Epidermal melanocyte (primary cell): Measurements from ENCODE around the gene SRSF4.
"Not testable (repeated sequence)": the region's sequence is repeated elsewhere in the genome, so short reads cannot be mapped to it uniquely, and the experiment has no call there.

Experiments used
- DNase-seq: peaks from one replicate; pipeline ENCODE4 v3.0.0; 2011; ENCODE audit warnings: low spot score; ENCODE audit not compliant: insufficient read length

Gene SRSF4

DNA sequence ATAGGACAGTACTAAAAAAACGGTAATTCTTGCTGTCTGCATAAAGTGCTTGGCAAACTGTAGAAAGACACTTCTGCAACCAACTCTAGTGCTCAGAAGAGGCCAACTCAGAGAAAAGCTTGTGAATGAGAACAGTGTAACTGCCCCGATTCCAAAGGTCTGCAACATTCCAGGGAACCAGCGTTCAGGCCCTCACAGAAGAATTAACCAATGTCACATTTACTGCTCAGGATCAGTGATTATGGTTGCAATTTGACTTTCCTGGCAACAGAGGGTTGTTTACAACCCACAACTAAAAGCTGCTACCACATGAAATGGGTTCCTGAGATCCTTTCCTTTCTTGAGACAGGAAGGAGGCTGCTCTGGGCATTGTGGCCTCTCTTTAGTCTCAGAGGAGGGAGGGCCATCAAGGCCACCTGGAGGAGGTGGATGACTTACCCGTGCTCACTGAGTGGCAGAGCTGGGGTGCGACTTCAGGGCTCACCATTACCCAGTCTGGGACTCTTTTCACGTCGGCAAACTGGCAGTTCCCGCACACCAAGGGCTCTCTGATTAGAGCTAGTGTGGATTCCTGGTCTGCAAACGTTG lies 15.3 kb downstream of the SRSF4 start:
- no peak for DNase-seq

DNA sequence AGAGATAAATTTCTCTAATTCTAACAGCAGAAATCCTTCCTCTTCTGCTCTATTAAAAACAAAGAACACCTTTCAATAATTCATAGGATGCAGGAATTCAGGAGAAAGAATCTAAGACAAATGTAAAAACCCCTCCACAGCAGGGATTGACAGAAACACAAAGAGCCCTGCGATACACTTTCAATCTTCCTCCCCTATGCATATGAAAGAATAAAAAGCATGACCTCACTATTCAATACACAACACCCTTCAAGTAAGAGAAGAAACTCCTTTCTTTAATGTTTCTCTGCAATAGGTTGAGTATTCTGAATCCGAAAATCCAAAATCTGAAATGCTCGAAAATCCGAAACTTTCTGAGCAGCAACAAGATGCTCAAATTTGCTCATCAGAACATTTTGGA lies 17.1 kb downstream of the SRSF4 start:
- DNase-seq, result no peak

DNA sequence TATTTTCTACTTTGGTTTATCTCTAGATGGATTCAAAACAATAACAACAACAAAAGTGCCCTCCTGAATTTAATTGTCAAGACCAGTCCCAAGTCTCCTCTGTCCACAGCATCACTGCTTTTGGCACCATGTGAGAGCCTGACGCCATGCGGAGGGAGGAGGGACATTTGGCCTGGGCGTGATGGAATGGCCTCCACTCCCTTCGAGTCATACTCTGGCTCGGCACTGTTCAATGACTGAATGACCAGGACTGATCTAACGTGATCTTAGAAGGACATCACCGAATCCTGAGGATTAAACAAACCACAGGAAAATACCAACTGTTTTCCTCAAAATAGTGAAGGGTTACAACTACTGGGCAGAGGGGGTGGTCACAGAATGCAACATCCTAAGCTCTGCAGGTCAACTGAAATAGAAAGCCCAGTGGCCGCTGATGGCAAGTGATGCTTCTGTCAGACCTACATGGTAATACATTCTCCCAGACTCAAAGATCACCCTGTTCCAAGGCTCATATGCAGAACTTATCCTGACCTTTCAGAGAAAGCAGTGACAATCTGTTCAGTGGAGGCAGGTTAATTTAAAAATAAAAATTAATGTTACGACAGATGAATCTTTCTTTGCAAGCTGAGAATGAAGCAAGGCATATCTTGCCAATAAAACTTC lies 19.1 kb downstream of the SRSF4 start:
- no peak for DNase-seq

DNA sequence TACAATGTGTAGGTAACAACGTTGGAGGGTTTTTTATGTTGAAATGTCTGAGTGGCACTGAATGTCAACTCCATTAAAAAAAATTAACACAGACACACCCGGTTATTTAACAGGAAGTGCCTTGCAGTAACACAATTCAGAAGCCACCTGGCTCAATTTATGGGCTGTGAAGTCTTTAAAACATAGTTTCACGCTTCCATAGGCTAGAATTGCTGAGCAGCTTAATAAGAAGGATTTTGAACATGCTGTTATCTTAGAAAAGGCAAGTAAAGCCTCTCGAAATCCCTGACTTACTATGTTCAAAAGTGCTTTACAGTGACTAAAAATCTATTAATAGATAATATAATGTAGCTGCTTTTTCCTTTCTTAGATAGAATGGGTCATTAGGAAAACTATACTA lies 19.7 kb downstream of the SRSF4 start:
- DNase-seq, result no peak

DNA sequence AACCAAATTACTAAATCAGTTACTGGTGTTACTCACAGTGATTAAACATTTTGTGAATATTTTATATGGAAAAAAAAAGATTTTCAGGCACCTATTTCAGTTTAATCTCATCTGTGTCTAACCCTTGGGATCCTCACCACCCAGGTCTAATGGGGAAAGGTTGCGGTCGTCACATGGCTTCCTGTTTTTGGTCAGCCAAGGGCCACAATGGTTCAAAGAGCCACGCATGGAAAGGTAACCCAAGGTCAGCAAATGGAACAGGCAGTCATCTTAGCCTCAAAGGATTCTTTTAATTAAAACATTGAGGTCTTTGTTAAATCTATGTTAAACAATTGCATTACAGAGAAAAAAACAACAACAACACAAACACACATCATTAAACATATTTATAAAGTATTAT lies 21.9 kb downstream of the SRSF4 start:
- no peak for DNase-seq

DNA sequence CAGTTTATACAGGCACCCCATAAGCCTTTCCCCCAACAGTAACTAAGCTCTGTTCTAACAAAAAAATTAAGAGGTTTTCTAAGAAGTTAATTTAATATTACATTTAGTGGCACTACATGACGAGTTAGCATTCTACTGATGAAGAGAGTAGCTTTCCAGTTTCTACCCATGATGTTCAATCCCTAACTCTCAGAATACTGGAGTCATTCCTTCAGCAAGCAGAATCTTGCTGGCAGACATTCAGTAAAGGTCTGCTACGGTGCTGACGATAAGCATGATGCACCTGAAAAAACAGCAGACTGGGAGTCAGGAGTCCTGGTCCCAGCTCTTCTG lies 24.5 kb downstream of the SRSF4 start:
- DNase-seq, result no peak

DNA sequence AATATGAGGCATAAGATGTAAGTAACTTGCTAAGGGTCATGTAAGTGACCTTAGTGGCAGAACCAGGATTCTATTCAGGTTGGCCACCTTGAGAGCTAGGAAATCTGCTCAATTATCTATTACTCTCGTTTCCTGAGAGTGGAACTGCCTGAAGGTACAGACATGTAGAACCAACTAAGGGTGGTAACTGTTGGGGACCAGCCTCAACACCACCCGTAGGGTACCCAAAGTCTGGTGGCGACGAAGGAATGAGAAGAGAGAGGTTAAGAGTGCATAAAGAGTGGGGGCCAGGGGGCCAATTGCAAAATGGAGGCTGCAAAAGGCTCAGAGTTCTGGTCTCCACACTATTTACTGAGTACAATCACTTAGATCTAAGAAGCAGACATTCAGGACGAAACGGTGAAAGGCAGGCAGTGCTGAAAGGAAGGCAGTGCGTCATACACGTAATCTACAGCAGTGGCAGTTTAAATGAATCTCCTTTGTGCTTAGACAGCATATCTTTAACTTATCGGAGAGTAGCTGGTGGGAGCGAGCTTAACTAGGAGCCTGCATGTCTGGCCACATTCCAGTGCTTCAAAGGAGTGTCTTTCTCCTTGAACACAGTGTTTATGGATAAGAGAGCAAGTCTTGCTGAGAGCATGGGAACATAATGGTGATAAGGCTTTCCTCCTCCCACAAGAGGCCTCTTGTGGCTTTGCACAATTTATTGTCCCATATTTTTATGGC lies 25.0 kb downstream of the SRSF4 start:
- DNase-seq, result no peak

DNA sequence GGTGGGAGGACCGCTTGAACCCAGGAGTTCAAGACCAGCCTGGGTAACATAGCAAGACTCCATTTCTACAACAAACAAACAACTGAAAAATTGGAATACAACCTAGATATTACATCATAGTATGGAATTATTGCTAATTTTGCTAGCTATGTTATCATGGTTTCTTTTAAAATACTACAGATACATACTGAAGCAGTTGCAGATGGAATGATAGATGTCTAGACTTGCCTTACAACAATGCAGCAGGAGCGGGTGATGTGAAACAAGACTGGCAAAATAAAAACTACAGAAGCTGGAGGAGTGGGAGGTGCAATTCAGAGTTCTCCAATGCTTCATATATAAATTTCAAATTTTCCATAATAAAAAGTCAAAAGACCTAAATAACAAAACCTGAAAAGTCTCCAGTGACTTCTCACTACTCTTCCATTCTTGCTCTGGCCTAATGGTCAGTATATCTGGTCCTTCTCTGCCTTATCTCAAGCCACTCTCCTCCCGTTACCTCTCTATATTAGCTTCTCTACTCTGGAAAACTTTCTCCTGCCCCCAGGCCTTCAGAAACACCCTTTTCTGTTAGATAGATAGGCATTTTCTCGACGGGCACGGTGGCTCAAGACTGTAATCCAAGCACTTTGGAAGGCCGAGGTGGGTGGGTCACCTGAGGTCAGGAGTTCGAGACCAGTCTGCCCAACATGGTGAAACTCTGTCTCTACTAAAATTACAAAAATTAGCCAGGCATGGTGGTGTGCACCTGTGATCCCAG lies 29.5 kb downstream of the SRSF4 start:
- no peak for DNase-seq

DNA sequence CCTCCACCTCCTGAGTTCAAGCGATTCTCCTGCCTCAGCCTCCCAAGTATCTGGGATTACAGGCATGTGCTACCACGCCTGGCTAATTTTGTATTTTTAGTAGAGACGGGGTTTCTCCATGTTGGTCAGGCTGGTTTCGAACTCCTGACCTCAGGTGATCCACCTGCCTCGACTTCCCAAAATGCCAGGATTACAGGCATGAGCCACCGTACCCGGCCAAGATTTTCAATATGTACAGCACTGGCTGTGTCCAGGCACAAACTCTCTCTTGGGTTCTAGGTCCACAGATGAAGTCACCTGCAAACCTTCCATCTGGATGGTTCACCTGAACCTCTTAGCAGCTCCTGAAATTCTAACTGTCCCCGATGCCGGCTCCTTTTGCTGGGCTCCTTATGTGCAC lies 31.4 kb downstream of the SRSF4 start:
- DNase-seq, result not testable (repeated sequence)

DNA sequence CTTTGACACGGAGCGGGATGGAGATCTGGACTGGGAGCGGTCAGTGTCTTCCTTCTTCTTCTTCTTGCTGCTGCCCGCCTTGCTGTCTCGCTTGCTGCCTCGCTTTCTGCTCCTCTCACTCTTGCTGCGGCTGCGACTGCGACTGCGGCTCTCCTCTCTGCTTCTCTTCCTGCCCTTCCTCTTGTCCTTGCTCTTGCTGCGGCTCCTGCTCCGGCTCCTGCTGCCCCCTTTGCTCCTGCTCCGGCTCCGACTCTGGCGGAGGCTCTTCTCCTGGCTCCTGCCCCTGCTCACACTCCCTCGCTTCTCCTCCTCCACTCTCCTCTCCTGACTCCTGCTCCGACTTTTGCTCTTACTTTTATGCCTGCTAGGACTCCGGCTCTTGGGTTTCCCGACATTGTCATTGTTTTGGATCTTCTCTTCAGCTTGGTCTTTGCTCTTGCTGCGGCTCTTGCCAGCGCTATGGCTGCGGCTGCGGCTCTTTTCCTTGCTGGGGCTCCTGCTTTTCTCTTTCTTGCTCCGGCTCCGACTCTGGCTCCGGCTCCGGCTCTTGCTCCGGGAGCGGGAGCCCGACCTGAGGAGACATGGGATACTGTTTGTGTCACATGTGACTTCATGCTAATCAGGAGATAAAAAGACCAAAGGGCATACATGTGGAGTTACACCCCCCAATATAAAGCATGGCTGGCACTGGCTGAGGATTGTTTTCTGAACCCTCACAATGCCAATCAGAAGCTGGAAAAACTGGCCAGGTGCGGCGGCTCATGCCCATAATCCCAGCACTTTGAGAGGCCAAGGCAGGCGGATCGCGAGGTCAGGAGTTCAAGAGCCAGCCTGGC lies 32.8 kb downstream of the SRSF4 start:
- no peak for DNase-seq

DNA sequence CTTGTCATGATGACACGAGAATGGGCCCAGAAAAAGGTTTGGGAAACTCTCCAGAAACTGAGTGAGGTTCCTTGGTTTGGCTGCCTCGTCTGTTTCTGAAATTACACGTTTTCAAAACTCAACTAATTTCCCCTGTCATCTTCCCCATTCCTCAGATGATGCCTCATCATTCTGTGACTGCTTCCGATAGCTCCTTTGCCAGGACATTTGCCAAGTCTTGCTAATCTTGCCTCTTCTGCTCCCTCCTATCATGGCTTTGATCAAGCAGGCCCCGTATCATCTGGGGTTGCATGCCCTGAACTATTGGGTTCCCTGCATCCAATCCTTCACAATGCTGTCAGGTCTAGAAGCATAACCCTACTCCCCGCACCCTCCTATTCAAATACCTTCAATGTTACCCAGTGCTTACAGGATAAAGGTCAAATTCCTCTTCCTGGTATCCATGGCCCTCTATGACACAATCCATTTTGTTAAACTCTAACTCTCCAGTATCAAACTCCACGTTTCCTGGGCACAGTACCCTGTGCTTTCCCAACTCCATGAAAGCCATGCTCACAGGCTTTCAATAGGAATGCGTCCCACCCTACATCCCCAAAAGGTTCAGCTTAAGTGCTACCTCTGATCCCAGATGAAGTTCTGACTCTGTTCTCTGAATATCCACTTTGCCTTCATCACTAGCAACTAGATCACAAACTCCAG lies 35.8 kb downstream of the SRSF4 start:
- DNase-seq, result no peak

DNA sequence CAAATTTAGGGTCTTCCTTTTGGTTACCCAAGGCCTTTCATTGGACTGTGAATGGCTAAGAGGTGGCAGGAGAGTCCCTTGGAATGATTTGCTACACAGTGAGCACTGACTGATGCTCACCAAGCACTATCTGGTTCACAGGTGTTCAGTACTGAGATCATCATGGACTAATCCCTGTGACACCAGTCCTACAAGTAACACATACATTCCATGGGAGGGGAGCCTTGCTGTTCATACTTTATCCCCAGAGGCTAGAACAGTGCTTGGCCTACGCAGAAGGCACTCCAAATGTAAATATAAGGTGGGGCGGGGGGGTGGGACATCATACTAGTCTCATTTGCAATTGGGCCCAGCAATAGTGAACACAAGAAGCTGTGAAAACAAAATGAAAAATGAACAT lies 37.5 kb downstream of the SRSF4 start:
- no peak for DNase-seq

DNA sequence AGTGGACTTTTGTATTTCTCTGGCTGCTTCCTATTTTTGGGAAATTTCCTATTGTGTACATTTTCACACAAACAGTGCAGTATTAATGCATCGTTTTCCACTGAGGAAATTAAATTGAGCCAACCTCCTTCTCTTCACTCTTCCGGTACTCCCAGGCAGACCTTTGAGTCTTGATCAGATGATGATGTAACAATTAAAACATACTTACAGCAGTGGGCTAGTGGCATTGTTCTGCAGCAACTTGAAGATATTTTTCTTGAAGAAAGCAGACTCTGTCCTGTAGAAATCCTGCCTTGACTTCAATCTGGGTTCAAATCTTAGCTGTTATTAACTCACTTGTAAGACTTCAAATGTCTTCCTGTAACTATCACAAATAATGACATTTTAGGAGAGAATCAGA lies 39.0 kb downstream of the SRSF4 start:
- no peak for DNase-seq

DNA sequence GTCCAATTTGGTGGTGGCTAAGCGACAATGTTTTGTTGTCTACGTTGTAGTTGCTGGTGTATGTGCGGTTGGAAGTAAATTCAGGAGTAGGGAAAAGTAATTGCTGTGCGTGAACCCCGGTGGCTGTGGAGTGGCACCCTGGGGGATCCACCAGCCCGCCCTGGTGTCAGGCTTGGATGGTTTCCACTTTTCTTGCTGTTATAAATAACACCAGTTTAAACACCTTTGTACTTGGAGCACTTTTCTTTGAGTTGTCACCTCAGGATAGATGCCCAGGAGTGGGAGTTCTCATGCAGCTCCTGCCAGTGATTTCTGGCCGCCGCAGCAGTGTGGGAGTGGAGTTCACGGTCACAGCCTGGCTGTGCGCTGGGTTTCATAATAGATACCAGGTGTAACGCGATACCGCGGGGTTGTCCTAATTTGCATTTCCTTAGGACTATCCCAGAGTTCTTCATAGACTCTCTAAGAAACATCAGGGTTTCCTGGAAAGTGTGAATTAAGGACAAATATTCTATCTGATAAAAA lies 45.2 kb downstream of the SRSF4 start:
- no peak for DNase-seq

DNA sequence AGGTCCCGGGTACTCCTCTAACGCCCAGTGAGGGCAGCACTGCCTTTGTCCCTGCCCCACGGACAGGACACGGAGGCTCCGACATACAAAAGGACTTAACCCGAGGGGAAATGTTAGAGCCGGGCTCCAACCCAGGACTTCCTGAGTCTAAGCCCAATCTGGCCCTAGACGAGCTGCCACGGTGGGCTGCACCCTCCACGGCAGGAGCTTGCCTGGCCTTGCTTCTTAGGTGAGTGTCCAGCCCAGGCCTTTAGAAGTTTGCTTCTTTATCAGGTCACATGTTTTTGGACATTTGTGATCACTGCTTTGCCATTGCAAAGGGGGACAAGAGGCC lies 47.0 kb downstream of the SRSF4 start:
- no peak for DNase-seq

DNA sequence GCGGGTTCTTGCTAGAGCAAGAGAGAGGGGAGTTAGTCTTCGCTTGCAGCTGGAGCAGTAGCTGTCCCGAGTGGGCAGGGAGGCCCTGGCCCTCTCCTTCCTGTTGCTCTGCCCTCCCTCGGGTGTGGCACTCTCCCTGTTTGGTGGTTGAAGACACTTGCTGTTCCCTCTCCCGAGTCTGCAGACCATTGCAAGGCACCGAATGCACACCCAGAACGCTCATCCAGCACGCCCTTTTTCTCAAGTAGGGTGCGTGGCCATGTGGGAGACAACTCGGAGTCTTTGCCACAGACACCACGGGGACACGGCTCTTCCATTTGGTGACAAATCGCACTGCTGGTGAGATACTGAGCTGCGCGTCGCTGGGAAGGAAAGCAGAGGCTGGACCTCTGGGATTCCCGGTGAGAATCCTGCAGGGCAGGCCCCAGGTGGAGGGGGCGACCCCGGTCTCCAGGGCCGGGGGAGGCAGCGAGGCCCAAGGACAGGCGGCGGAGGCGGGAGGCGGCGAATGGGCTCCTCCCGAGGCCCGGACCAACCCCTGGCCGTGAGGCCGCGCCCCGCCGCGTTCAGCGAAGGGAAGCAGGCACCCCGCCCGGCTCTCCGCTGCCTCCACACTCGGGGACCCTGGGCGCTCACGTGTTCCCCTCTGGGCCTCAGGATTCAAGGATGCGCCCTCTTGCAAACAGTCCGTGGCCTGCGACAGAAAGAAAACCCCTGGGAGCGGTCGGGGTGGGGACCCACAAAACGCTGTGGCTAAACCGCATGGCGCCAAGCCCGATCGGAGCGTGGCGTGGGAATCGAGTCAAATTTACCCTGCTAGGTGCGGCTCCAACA lies 47.6 kb downstream of the SRSF4 start:
- DNase-seq, result no peak

DNA sequence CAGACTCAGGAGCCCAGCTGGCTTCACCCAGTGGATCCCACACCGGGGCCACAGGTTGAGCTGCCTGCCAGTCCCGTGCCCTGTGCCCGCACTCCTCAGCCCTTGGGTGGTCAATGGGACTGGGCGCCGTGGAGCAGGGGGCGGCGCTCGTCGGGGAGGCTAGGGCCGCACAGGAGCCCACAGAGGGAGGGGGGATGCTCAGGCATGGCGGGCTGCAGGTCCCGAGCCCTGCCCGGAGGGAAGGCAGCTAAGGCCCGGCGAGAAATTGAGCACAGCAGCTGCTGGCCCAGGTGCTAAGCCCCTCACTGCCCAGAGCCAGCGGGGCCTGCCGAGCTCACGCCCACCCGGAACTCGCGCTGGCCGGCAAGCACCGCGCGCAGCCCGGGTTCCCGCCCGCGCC lies 50.6 kb downstream of the SRSF4 start:
- DNase-seq, result not testable (repeated sequence)

DNA sequence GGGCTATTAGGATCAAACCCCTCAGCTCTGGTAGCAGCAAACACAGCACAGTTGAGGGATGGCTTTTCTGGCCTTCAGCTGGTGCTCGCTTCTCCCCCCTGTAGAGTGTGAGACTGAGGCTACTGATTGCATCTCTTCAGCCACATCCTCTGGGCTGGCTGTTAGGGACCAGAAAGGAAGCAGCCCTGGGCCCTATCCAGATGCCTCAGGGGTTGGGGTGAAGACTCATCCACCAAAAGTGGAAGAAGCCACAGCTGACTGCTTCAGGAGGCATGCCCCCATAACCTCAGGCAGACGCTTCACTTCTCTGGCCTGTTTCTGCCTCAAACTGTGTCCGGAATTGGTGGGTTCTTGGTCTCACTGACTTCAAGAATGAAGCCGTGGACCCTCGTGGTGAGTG lies 51.8 kb downstream of the SRSF4 start:
- DNase-seq, result no peak

DNA sequence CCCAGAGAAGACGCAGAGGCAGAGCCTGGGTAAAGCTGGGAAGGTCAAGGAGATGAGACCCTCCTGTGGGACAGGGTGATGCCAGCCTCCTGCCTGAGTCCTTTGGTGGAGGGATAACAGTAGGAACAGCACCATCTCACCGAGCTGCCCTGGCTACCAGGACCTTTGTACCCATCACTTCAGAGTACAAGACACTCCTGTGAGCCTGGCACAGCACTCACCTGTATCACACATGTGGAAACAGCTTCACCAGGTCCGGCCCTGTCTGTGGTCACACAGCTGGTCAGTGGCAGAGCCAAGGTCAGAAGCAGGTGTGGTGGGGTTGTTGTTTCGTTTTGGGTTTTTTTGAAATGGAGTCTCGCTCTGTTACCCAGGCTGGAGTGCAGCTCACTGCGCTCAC lies 53.0 kb downstream of the SRSF4 start:
- no peak for DNase-seq

DNA sequence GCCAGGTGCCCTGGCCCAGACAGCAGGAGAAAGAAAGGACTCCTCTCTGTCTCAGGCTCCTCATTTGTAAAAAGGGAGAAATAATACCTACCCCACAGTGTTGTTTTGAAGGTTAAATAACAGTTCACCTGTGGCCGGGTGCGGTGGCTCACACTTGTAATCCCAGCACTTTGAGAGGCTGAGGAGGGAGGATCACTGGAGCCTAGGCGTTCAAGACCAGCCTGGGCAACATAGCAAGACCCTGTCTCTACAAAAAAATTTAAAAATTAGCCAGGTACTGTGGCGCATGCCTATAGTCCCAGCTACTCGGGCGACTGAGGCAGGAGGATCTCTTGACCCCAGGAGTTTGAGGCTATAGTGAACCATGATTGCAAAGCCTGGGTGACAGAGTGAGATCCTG lies 55.5 kb downstream of the SRSF4 start:
- DNase-seq, result no peak
